GM21786 (cell line): ENCODE results near the gene C1orf174.

Experiments
- ATAC-seq: cut with Tn5 transposase; IDR thresholded peaks from one replicate; pipeline ENCODE4 v1.9.1; 2021; ENCODE audit not compliant: unreplicated experiment

The C1orf174 gene

DNA sequence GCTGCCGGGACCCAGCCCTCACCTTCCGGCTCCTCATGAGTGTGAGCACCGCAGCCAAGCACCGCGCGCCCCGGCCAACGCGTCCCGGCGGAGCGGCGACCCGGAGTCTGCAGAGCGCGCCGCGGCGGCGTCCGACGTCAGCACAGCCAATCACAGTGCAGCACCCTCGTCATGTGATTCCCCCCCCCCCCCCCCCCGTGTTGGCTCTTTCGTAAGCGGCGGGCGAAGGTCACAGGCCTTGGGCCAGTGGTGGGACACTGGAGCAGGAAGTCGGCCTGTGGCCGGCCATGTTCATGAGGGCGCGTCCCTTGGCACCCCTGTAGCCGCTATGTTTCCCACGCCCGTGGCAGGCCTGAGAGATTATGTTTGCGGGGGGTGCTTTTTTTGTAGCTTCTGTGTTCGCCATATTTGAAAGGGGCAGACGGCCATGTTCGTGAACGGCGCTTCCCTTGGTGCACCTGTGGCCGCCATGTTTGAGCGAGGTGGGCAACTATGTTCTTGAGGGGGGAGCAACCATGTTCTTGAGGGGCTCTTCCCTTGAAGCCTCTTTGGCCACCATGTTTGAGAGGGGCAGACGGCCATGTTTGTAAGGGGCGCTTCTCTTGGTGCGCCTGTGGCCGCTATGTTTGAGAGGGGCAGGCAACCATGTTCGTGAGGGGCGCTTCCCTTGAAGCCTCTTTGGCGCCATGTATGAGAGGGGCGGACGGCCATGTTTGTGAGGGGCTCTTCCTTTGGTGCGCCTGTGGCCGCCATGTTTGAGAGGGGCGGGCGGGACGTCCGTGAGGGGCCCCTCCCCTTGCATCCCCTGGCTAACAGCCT, at the start of gene C1orf174:
Gene C1orf174 (minus strand): TSS at position 123 of the 819 bp plus-strand sequence. CDS start 86 bp downstream, at position 37.
- ATAC-seq: peak; percentile 68

DNA sequence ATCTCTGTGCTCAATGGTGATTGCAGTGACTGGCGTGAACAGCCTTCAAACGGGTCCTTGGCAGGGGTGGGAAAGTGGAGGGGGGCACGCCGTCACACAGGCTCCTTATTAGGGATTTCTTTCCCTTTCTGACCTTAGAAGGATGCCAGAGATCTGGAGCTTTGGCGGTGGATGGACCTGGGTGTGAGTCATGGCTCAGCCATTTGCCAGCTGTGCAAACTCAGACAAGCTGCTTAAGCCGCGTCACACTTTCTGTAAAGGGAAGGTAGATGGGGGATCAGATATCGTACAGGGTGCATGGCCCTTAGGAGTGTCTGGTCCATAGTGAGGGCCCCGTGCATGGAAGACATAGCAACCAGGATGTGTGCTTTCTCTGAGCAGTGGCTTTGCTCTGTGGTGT, 48.3 kb upstream of the C1orf174 start:
- no peak for ATAC-seq

DNA sequence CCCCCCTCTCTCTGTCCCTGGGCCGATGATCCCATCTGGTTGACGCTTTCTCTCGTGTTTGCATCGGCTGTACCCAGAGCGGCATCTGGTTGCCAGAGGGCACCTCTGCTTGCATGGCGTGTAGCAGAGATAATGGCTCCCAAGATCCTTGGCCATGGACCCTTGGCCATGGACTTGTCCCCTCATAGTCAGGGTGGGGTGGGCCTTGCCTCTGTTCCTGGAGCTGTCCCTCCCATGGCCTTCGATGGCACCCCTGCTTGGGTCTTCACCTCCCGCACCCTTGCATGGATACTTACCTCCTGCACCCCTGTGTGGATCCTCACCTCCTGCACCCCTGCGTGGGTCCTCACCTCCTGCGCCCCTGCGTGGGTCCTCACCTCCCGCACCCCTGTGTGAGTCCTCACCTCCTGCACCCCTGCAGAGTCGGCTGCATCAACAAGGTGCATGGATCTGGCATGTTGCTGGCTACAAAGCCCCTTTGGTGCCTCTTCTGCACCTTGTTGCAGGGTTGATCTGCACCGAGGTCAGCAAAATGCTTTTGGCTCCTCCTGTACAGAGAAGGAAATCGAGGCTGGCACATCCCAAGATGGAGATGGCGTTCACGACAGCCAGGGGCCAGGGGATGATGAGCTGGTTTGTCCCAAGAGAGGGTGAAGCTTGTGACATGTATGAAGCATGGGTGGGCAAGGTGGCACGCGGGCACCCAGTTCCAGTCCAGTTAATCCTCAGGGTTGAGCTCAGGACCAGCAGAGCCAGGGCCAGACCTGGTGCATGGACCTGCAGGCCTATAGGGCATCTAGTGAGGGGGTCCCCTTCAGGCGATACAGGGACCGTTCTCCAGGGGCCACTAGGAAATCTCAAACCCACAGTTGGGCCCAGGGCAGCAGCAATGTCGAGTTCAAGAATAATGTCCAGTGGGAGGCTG, 46.1 kb upstream of the C1orf174 start:
- ATAC-seq: no peak

DNA sequence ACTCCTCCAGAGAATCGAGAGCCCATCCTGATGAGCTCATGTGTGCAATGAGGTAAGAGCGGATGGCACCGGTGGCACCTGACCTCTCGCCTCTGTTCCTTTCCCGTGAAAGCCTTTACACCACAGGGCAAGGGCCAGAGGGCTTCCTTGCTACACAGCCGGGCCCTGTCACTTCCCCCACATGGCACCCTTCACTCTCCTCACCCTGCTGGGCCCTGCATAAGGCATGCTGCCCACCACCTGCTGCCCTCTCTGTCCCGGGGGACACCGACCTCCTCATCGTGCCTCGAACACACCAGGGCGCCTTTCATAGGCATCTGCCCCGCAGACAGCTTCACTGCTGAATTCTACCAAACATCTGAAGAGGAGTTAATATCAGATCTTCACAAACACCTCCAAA, 45.1 kb upstream of the C1orf174 start:
- ATAC-seq: no peak

DNA sequence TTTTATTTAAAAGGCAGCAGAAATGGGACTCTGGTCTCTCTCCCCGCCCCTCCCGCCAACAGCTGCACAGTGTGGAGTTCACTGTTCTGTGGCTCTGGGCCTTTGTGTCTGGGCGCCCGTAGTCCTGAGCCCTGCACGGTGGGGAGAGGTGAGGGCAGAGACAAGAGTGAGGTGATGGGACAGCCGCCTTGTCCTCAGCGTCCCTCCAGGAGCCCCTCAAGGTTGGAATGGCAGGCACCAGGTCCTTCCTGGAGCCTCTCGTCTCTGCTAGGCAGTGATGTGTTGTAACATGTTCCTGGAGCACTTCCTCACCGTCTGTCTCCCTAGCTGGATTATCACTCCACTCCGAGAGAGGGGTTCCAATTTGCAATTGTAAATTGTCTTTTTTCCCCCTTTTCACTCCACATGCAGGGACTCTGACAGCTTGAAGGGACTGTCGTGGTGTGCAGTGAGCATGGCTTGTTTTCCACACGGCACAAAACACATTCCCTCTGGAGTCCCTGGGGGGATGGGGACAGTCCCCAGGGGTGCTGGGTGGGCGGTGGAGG, 44.6 kb upstream of the C1orf174 start:
- no peak for ATAC-seq

DNA sequence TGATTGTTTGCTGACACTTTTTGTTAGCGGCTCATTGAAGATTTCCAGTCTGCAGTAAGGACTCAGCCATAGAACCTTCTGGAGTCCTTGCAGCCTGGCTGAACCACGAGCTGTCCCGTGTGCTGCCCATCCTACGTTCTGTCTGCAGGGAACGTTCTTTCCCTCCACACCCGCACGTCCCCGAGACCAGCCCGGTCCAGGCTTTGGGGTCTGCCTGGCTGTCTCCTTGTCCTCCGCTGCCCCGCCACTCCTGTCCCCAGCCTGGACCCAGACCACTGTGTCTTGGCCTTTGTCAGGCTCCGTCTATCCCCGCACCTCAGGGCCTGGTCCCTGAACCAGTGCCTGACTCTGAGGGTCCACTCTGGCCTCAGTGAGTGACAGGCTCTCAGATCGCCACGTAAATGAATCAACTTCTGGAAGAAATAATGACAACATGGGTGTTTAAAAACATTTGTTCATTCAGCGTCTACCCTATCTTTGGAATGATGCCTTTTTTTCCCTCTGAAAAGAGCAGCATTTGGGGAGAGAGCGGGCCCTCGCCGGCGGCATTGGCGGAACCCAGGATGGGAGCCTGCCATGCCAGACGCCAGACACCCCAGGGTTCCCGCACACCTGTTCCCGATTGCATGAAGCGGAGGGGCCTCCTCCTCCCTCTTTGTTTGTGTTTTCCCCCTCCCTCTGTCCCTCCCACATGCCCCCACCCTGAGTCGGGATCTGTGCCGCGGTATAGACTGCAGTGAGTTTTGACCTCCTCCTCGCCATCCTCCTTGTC, 43.9 kb upstream of the C1orf174 start:
- ATAC-seq: no peak

DNA sequence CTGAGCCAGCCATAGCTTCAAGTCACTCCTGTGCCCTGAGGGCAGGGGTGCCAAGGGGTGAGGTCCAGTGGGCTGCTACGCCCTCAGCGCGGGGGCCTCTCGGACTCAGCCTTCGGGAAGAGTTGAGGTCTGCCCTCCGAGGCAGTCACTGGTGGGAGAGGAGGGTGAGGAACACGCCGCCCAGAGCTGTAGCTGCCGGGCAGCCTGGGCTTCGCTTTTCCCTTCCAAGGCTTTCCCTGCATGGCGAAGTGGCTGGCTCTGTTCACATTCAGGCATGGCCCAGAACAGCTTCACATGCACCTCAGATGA, 43.0 kb upstream of the C1orf174 start:
- ATAC-seq: no peak

DNA sequence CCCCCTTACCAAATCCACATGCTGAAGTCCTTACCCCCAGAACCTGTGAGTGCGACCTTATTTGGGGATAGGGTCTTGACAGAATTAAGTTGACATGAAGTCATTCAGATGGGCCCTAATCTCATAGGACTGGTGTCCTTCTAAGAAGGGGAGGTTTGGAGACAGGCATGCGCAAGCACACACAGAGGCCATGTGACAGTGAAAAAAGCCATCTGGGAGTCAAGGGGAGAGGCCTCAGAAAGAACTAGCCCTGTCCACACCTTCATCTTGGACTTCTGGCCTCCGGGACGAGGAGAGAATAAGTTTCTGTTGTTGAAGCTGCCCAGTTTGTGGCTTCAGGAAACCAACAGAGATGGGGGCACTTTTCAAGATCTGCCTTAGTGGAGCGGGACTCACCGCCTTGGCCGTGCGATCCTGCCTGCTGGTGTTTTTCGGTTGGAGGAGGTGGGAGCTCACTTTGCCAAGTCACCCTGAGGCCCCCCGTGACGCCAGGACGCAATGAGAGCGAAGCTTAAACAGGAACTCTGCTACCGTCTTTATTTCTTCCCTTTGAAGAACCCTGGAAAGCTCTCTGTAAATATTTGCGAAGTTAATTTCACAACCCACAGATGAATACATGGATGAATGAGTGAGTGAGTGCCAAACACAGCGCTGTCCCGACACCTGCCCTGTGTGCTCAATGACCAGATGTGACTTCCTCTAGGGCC, 42.5 kb upstream of the C1orf174 start:
- no peak for ATAC-seq

DNA sequence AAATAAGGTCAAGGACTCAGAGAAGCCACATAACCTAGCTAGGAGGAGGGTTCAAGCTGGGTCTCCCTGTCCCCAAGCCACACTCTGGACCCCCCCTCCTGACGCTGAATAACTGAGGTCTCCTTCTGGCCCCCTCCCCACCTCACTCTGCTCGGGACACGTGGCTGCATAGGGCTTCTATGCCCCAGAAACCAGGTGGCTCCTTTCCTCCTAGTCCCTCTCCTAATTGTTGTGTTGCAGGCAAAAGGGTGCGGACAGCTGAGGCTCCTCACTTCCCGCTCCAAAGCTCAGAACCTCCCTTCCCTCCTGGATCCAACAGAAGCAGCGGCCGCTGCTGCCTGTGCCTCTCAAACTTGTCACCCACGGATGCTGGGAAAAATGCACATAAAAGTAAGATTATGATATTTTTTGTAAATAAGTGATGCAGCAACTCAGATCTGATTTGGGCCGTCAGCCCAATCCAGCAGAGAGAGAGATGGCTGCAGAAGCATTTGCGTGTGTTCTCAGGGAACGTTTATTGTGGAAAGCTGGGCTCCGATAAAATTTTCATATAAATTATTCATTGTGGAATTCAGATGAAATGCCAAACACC, 40.8 kb upstream of the C1orf174 start:
- no peak for ATAC-seq

DNA sequence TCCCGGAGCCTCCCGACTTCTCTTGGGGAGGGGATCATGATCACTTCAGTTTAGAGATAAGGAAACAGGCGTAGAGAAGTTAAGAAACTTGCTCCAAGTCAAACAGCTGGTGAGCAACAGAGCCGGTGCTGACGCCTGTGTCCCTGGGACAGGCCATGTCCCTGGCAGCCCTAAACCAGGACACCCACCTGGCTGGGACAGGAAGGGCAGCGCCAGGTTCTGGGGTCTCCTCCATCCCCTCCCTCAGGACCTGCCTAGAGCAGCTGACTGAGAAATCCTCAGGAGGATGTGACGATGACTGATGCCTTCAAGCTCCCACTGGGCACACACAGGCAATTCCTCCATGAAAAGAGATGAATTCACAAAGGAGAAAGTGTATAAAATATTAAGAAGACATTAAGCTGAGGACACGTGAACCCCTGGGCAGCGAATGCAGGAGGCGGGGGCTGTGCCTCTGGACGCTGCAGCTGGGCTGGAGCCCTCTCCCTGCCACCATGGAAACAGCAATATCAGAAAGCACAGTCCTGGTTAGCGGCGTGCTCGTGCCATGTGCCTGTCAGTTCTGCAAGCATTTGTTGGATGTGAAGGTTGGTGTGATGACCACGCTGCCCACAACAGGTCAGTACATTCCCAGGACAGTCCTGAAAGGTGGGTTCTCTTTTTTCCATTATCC, 40.1 kb upstream of the C1orf174 start:
- no peak for ATAC-seq

DNA sequence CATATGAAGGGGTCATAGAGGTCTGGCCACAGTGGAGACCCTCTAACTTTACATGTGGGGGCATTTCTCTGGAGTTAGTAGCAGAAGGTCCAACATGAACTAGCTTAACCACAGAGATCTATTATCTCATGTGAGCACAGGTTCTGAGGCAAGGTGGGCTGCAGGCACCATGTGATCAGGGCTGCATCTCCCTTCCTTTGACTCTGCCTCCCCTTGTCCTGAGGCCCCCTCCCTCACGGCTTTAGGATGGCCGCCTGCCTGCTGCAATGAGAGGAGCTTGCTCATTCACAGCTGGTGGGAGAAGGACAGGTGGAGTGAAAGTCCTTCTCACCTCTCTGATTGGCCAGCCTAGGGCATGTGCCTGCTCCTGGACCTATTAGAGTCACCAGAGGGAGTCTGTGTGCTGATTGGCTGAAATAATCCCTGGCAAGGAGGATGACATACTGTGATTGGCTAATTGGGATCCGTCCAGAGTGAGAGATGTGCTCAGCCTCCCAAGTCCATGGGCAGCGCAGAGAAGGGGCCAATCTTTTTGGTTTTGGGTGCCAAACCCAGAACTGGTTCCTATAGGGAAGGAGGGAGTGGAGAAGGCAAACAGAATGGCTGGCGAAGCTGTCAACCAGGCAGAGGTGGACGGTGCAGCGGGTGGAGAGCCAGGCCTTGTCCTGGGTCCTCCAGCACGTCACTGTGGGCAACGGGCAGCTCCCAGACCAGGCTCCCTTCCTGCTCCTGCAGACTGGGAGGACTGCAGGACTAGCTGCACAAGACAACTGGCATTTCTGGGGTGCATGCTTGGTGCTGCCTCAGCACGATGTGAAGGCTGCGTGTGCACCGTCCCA, 39.4 kb upstream of the C1orf174 start:
- ATAC-seq: no peak

DNA sequence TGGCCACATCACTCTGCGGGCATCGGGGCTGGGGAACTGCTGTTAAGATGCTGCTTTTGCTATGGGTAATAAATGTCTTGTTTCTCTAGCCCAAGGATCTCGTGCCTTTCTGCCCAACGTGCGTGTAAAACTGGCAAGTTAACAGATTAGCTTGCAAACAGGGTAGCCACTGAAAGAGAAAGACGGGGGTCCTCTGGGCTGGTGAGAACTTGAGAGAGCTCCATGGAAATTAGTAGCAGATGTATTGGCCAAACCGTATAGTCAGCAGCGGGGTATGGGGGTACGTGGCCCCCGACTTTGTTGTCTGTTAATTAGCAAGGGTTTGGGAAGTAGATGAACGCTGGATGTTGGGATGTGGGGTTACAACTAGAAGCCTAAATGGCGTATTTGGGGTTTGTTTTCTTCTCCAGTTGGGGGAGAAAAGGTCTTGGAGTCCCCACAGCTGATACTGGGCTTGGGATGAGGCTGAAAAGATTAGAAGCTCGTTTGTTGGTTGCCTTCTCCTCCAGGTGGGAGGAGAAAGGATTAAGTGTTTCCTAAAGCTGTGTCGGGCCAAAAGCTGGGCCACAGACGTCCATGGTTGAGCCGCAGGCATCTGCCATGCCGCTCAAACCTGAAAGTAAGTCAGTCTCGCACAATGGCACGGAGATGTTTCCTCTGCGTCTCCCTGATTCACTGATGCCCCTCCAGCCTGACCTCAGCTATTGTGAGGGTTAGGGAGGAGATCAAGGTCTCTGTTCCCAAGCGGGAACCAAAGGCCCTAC, 32.3 kb upstream of the C1orf174 start:
- no peak for ATAC-seq

DNA sequence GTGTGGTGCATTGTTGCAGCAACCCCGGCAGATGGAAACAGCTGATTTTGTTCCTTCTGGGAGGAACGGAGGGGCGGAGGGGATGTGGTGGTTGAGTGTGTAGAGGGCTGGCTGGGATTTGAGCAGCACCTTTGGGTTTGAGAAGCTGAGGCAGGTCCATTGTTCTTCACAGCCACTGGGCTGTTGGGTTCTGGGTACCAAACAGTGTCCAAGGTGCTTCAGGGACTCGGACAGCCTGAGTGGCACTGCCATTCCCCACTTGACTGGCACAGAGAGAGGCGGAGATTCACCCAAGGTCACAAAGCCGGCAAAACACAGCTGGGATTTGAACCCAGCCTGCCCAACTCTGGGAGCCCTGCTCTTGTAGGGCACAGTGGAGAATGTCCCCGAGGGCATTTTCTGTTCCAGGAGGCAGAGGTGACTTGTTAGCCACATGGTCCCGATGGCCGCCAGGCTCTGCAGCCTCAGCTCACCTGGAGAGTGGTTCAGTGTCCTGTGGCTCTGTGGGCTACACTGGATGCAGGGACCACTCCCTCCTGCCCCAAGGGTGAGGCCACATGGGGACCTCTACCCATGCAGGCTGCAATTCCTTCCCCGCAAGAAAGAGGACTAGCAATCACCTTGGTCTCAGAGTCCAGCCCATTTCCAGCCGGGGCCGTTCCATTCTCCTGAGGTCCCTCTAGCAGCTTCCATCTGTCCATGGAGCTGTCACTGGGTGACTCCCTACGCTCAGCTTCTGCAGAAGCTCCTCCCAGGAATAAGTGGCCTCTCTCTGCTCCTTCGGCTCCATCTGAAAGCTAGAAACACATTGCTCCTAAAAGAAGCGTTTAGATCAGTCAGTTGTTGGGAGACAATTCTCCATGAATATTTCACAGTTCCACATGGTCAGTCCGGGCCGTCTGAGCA, 31.2 kb upstream of the C1orf174 start:
- ATAC-seq: no peak

DNA sequence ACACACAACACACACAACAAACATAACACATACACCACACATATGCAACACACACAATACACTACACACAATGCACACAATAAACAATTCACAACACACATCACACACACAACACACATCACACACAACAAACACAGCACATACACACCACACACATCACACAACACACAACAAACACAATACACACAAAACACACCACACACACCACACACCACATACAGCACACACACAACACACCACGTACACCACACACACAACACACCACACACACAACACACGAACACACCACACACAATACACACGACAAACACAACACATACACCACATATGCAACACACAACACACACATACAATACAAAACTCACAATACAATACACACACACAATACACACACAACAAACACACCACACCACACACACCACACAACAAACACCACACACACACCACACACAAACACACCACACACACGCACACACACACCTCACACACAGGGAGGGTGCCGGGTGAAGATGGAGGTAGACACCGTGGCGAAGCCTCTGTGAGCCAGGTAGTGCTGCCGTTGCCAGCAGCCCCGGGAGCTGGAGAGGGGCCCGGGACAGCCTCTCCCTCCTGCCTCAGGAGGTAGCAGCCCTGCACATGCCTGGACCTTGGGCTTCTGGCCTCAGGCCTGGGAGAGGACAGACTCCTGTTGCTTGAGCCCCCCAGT, 30.4 kb upstream of the C1orf174 start:
- ATAC-seq: no peak

DNA sequence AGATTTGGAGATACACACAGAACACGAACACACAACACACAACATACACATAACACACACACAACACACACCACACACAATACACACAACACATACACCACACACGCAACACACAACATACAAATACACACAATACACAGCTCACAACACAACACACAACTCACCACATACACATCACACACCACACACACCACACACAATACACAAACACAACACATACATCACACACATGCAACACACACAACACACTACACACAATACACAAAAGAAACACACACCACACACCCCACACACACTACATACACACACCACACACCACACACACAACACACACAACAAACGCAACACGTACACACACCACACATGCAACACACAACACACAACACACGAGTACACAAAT, 29.1 kb upstream of the C1orf174 start:
- ATAC-seq: no peak

DNA sequence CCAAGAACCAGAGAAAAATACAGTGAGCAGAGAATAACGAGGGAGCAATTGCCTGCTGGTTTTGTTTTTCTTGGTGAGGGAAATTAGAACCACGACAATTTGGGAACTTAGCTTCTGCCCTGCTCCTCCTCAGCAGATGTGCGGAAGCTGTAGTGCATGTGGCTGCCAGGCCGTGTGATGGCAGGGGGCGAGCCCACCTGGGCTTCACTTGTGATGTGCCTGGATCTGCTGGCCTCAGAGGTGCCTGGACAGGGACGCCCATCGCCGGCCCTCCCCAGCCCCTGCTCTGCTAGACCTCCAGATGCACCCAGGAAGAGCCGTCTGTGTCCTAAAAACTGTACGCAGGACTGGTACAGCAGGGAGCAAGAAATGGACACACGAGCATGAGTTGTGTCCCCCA, 28.5 kb upstream of the C1orf174 start:
- ATAC-seq: no peak
